KMS-11 (cell line): ENCODE results near the gene THAP3.

Experiments used
- H2AFZ ChIP-seq: fragments of 200-600 bp; sonication (generic); 2 replicates; pipeline ENCODE4 v1.6.1; 2016; ENCODE audit warnings: antibody characterized with exemption, mixed run types, low read depth
- H3K27ac ChIP-seq: fragments of 200-600 bp; sonication (generic); 2 replicates; pipeline ENCODE4 v1.6.1; 2016; ENCODE audit warnings: mild to moderate bottlenecking, mixed run types
- H3K27me3 ChIP-seq: fragments of 200-600 bp; sonication (generic); 2 replicates; pipeline ENCODE4 v1.6.1; 2017; ENCODE audit warnings: mild to moderate bottlenecking, low read depth, mixed run types, moderate library complexity; ENCODE audit not compliant: insufficient read depth
- H3K36me3 ChIP-seq: fragments of 200-600 bp; sonication (generic); 2 replicates; pipeline ENCODE4 v1.6.1; 2017; ENCODE audit warnings: mild to moderate bottlenecking, mixed run types; ENCODE audit not compliant: insufficient read depth
- H3K4me1 ChIP-seq: fragments of 200-600 bp; sonication (generic); 2 replicates; pipeline ENCODE4 v1.6.1; 2016; ENCODE audit warnings: mild to moderate bottlenecking, low read depth, mixed run types; ENCODE audit not compliant: poor library complexity, severe bottlenecking
- H3K4me2 ChIP-seq: fragments of 200-600 bp; sonication (generic); 2 replicates; pipeline ENCODE4 v1.7.0; 2016; ENCODE audit warnings: mild to moderate bottlenecking, mixed run types
- H3K4me3 ChIP-seq: fragments of 200-600 bp; sonication (generic); IDR thresholded peaks from 2 replicates; pipeline ENCODE4 v1.6.1; 2017; ENCODE audit warnings: low read depth, low read length, mixed read lengths; ENCODE audit not compliant: insufficient read depth
- H3K79me2 ChIP-seq: fragments of 200-600 bp; sonication (generic); 2 replicates; pipeline ENCODE4 v1.6.1; 2016; ENCODE audit warnings: low read depth, mixed run types; ENCODE audit not compliant: insufficient read depth
- H3K9ac ChIP-seq: fragments of 200-600 bp; sonication (generic); 2 replicates; pipeline ENCODE4 v1.6.1; 2016; ENCODE audit warnings: mild to moderate bottlenecking, mixed run types
- H4K20me1 ChIP-seq: fragments of 200-600 bp; sonication (generic); 2 replicates; pipeline ENCODE4 v1.6.1; 2016; ENCODE audit warnings: mild to moderate bottlenecking, mixed run types; ENCODE audit not compliant: insufficient read depth
- CTCF ChIP-seq: fragments of 200-600 bp; sonication (generic); conservative IDR thresholded peaks from 2 replicates; pipeline ENCODE4 v1.6.1; 2017; ENCODE audit warnings: low read depth, mild to moderate bottlenecking, antibody characterized with exemption, low read length, moderate library complexity, mixed read lengths

Gene THAP3

DNA sequence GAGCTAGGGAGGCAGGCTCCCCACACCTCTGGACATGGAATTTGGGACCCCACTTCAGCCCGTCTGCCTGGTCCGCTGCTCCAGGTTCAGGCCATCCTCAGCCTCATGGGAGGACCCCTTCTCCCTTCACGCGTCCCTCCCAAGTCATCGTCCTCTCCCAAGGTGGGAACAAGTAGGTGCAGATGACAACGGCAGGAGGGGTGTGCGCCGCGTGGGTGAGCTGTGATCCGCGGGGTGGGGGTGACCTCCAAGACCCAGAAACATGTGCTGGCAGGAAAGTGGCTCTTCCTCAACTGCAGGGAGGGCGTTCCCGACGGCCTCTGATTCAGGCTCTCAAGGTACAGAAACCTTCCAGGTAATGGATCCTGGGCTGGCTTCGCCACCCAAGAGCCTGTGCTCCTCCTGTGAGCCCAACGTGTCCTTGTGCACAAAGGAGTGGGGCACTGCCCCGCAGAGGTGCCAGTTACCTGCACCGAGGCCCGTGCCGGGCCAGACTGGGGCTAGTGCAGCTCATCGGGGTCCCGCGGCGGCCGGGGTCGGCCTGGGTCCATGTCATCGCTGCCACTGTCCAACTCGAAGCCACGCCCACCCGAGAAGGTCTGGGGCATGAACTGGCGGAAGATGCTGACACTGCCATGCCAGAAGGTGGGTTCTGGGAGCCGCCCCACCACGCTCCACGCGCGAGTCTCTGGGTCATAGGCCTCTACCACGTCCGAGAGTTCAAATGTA lies 31.6 kb upstream of the THAP3 start:
- no peak overlapping the region for H3K27ac ChIP-seq
- no peaks in the 10 kb centered on the region for H3K27me3 ChIP-seq
- peaks cover 15% of the 10 kb centered on the region; the same call in 1 of the 2 replicates for H4K20me1 ChIP-seq
- no peak overlapping the region for H3K9ac ChIP-seq
- H3K79me2 ChIP-seq: peaks cover 20% of the 10 kb centered on the region
- H3K36me3 ChIP-seq: peaks cover 8% of the 10 kb centered on the region; the same call in 1 of the 2 replicates
- no peak for TF ChIP-seq CTCF
- H3K4me3 ChIP-seq: no peak overlapping the region
- peaks cover 2% of the 10 kb centered on the region for H3K4me1 ChIP-seq
- H2AFZ ChIP-seq: no peak overlapping the region
- no peak overlapping the region for H3K4me2 ChIP-seq

DNA sequence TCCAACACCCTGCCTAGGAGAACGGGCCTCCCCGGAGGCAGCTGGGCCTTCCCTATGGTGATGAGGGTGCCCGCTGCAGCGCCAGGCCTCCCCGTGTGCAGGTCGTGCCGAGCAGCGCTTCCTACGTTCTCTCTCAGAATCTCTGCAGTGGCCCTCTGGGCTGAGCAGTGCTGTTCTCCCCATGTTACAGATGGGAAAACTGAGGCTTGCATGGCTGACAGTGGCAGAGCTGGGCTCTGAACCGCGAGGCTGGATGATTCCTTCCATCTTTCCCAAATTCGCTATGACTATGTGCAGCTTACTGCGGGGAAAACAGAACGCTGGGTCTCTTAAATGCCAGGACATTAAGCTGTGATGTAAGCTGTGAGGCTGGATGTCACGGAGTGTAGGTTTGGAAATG lies 30.9 kb upstream of the THAP3 start:
- H3K36me3 ChIP-seq: peaks cover 11% of the 10 kb centered on the region; the same call in 1 of the 2 replicates
- no peak overlapping the region for H2AFZ ChIP-seq
- H4K20me1 ChIP-seq: peaks cover 17% of the 10 kb centered on the region; the same call in 1 of the 2 replicates
- no peak overlapping the region for H3K27ac ChIP-seq
- H3K4me1 ChIP-seq: peaks cover 6% of the 10 kb centered on the region
- no peaks in the 10 kb centered on the region for H3K27me3 ChIP-seq
- peaks cover 28% of the 10 kb centered on the region for H3K79me2 ChIP-seq
- no peak for TF ChIP-seq CTCF
- H3K9ac ChIP-seq: no peak overlapping the region
- H3K4me2 ChIP-seq: no peak overlapping the region
- H3K4me3 ChIP-seq: no peak overlapping the region

- Histone ChIP-seq H3K79me2 (peaks cover 41% of the 10 kb centered on the region), H4K20me1 (peaks cover 19% of the 10 kb centered on the region; the same call in 1 of the 2 replicates), H3K9ac (no peak overlapping the region), H3K27ac (no peak overlapping the region), H3K4me2 (no peak overlapping the region), H3K4me3 (no peak overlapping the region), H3K4me1 (peaks cover 17% of the 10 kb centered on the region), H3K36me3 (peaks cover 11% of the 10 kb centered on the region; the same call in 1 of the 2 replicates), H2AFZ (no peak overlapping the region), H3K27me3 (no peaks in the 10 kb centered on the region)
- no peak for TF ChIP-seq CTCF
These were observed 29.5 kb upstream of the THAP3 start for GRCh38 chr1:6594977-6595740.

GRCh38 chr1:6596351-6596750 lies 28.3 kb upstream of the THAP3 start:
- no peak for TF ChIP-seq CTCF
- Histone ChIP-seq H2AFZ (no peak overlapping the region), H3K79me2 (peaks cover 53% of the 10 kb centered on the region), H4K20me1 (peaks cover 28% of the 10 kb centered on the region; the same call in 1 of the 2 replicates), H3K4me1 (peaks cover 21% of the 10 kb centered on the region), H3K27ac (no peak overlapping the region), H3K4me2 (no peak overlapping the region), H3K9ac (no peak overlapping the region), H3K36me3 (peaks cover 11% of the 10 kb centered on the region; the same call in 1 of the 2 replicates), H3K27me3 (no peaks in the 10 kb centered on the region), H3K4me3 (no peak overlapping the region)
